A549 (cell line): Measurements from ENCODE around the gene UNC79.

Experiments used
- EP300 ChIP-seq, 2 experiments: fragments of >200 bp; sonication (Bioruptor Twin); formaldehyde crosslinking; IDR thresholded peaks; 2 replicates in 1 of 2; 3 replicates in 1 of 2; pipeline ENCODE4 v1.6.1; 2016 to 2017
- FOXS1 ChIP-seq: fragments of 250-450 bp; sonication (Bioruptor Pico); IDR thresholded peaks from 2 replicates; pipeline ENCODE4 v1.5.0; 2020; ENCODE audit warnings: mild to moderate bottlenecking, moderate library complexity
- GATA3 ChIP-seq: IDR thresholded peaks from 2 replicates; pipeline ENCODE4 v1.6.1; 2012; ENCODE audit warnings: borderline replicate concordance
- HOXA7 ChIP-seq: fragments of 250-450 bp; sonication (Bioruptor Pico); IDR thresholded peaks from 2 replicates; pipeline ENCODE4 v1.5.0; 2020; ENCODE audit warnings: mild to moderate bottlenecking, moderate library complexity
- HOXB5 ChIP-seq: fragments of 250-450 bp; sonication (Bioruptor Pico); IDR thresholded peaks from 2 replicates; pipeline ENCODE4 v1.5.0; 2020; ENCODE audit warnings: mild to moderate bottlenecking, moderate library complexity
- JUNB ChIP-seq: fragments of >200 bp; sonication (Bioruptor Twin); formaldehyde crosslinking; IDR thresholded peaks from 2 replicates; pipeline ENCODE4 v1.6.1; 2016
- KDM1A ChIP-seq: fragments of 200-600 bp; sonication (generic); IDR thresholded peaks from 2 replicates; pipeline ENCODE4 v1.6.1; 2016; ENCODE audit warnings: low read depth, mild to moderate bottlenecking
- KDM5A ChIP-seq: fragments of 200-600 bp; sonication (generic); IDR thresholded peaks from 2 replicates; pipeline ENCODE4 v1.6.1; 2016; ENCODE audit warnings: antibody characterized with exemption, mild to moderate bottlenecking
- MYC ChIP-seq: IDR thresholded peaks from 2 replicates; pipeline ENCODE4 v1.6.1; 2012; ENCODE audit warnings: mild to moderate bottlenecking, inconsistent platforms, low read length, improper control_type of control experiment, borderline replicate concordance
- RAD21 ChIP-seq, 2 experiments: fragments of >200 bp in 1 of 2; sonication (Bioruptor Twin) in 1 of 2; formaldehyde crosslinking in 1 of 2; IDR thresholded peaks in 1 of 2; conservative IDR thresholded peaks in 1 of 2; 2 replicates in 1 of 2; 3 replicates in 1 of 2; pipeline ENCODE4 v1.6.1; 2012 to 2018; ENCODE audit warnings: inconsistent platforms in 1 of 2
- SMC3 ChIP-seq: fragments of >200 bp; sonication (Bioruptor Twin); formaldehyde crosslinking; IDR thresholded peaks from 3 replicates; pipeline ENCODE4 v1.6.1; 2018; ENCODE audit warnings: inconsistent platforms
- TF ChIP-seq, protein P1 (sequence below): fragments of >200 bp; sonication (Bioruptor Twin); formaldehyde crosslinking; IDR thresholded peaks from 3 replicates; pipeline ENCODE4 v1.5.1; 2016
- TF ChIP-seq, protein P2 (sequence below): fragments of 200-600 bp; sonication (generic); IDR thresholded peaks from 2 replicates; pipeline ENCODE4 v1.6.1; 2016; ENCODE audit warnings: antibody characterized with exemption, mild to moderate bottlenecking, moderate library complexity

DNA sequence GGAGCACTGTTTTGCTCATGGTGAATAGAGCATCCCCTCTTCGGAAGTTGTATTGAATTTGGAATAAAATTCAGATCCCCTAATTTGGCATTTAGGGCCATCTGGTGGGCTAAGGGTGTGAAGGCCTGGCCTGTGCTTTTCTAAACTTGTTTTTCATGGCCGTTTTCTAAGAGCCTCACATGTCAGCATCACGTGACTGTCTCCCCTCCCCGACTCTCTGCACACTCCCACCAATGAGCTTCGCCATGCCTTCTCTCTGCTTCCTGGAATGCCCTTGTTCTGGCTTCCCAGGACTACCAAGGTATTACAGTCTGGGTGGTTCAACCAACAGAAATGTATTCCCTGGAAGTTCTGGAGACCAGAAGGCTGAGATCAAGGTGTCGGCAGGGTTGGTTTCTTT, 272.2 kb downstream of the UNC79 start:
- TF ChIP-seq, protein P1, sequence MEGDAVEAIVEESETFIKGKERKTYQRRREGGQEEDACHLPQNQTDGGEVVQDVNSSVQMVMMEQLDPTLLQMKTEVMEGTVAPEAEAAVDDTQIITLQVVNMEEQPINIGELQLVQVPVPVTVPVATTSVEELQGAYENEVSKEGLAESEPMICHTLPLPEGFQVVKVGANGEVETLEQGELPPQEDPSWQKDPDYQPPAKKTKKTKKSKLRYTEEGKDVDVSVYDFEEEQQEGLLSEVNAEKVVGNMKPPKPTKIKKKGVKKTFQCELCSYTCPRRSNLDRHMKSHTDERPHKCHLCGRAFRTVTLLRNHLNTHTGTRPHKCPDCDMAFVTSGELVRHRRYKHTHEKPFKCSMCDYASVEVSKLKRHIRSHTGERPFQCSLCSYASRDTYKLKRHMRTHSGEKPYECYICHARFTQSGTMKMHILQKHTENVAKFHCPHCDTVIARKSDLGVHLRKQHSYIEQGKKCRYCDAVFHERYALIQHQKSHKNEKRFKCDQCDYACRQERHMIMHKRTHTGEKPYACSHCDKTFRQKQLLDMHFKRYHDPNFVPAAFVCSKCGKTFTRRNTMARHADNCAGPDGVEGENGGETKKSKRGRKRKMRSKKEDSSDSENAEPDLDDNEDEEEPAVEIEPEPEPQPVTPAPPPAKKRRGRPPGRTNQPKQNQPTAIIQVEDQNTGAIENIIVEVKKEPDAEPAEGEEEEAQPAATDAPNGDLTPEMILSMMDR, result no peak
- TF ChIP-seq EP300 (IDR thresholded peaks at IDR 0.05) (no peak), RAD21 (conservative IDR thresholded peaks at IDR 0.05 in 1 of 2, IDR thresholded peaks at IDR 0.05 in 1 of 2) (no peak), HOXA7 (CRISPR knock-in tag) (no peak), FOXS1 (no peak), GATA3 (no peak), HOXB5 (CRISPR knock-in tag) (no peak), SMC3 (no peak), JUNB (no peak), MYC (no peak), KDM1A (no peak), KDM5A (no peak)
- TF ChIP-seq, protein P2, sequence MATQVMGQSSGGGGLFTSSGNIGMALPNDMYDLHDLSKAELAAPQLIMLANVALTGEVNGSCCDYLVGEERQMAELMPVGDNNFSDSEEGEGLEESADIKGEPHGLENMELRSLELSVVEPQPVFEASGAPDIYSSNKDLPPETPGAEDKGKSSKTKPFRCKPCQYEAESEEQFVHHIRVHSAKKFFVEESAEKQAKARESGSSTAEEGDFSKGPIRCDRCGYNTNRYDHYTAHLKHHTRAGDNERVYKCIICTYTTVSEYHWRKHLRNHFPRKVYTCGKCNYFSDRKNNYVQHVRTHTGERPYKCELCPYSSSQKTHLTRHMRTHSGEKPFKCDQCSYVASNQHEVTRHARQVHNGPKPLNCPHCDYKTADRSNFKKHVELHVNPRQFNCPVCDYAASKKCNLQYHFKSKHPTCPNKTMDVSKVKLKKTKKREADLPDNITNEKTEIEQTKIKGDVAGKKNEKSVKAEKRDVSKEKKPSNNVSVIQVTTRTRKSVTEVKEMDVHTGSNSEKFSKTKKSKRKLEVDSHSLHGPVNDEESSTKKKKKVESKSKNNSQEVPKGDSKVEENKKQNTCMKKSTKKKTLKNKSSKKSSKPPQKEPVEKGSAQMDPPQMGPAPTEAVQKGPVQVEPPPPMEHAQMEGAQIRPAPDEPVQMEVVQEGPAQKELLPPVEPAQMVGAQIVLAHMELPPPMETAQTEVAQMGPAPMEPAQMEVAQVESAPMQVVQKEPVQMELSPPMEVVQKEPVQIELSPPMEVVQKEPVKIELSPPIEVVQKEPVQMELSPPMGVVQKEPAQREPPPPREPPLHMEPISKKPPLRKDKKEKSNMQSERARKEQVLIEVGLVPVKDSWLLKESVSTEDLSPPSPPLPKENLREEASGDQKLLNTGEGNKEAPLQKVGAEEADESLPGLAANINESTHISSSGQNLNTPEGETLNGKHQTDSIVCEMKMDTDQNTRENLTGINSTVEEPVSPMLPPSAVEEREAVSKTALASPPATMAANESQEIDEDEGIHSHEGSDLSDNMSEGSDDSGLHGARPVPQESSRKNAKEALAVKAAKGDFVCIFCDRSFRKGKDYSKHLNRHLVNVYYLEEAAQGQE, result no peak
